AG04449 (cell line): ENCODE measurements around the gene HOTAIR.

ENCODE experiments used
- CTCF ChIA-PET: fragments of 350-600 bp; formaldehyde crosslinking; extraction: SDS; loops from one replicate; lab custom pipeline; 2021; ENCODE audit warnings: antibody characterized with exemption; lab: Yijun Ruan, JAX
- POLR2A ChIA-PET: fragments of 400-600, 350-600 bp; formaldehyde crosslinking; extraction: SDS; loops from one replicate; lab custom pipeline; 2020; ENCODE audit warnings: antibody characterized with exemption, inconsistent platforms; lab: Yijun Ruan, JAX
- DNase-seq: peaks from one replicate; pipeline ENCODE4 v3.0.0-alpha.2; 2010; ENCODE audit warnings: low read depth, low spot score
- H3K4me3 ChIP-seq: 2 replicates; pipeline ENCODE4 v1.5.1; 2011; ENCODE audit warnings: low read depth, mild to moderate bottlenecking, control low read depth, low read length
- CTCF ChIP-seq: IDR thresholded peaks from one replicate; pipeline ENCODE4 v1.5.1; 2011; ENCODE audit warnings: mild to moderate bottlenecking, moderate library complexity, low read length, control low read depth, inconsistent platforms; ENCODE audit not compliant: insufficient read depth; ENCODE audit errors: missing control alignments

HOTAIR gene

GRCh38 chr12:53997204-53998109 lies 22.7 kb upstream of the HOTAIR start:
- no peak for DNase-seq
- CTCF ChIA-PET = interaction anchor here (0.9 to 21.3 kb wide), 10 partner anchors 7 to 229 kb away, joined by 4 to 756 read pairs (median 94); partner anchors contain the start of genes HOXC10, HOXC5, HOXC6 and HOXC8
- peak overlapping the region; percentile 96 for H3K4me3 ChIP-seq
- POLR2A ChIA-PET = interaction anchor here (0.6 to 2.5 kb wide), 7 partner anchors 11 to 144 kb away, joined by 3 to 12 read pairs (median 4); partner anchors contain the start of gene HOXC8
- no peak for TF ChIP-seq CTCF

DNA sequence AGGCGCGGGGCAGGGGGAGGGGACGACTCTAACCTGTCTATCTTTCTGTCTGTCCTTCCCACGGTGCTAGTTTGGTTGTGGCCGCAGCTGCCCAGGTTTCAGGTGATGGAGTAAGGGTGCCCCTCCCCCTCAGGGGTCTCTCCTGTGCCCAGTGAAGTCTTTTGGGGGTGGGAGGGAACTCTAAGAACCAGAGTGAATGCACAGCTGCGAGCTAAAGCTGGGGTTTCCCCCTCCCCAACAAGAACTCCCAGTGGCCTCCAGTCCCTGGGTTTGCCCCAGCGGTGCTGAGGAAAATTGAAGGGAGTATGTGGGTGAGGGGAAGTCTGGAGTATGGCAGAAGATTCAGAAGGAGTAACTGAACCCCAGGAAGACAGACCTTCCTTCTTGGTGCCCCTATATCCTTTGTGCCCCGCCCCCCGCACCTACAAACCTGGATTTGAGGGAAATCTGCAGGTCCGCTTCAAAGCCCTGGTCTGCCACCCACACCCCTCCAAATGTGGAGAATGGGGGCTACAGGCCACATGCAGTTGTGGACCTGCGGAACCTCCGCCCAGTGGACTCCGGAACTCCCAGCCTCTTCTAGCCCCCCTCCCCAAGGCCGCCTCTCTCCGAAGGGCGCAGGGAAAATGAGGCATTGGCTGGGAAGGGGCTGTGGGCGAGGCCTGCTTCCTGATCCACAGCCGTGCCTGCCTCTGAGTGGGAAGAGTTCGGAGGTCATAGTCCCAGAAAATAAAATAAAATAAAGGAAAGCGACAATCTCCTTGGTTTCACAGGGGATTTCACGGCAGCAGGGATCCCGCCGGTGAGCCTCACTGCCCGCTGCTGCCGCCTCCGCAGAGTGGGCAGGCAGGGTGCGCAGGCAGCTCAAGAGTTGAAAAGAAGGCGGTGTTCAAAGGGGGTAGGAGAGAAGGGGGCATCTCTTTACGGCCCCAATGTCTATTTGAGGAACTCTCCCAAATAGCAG lies 21.8 kb upstream of the HOTAIR start:
- peak overlapping the region; percentile 96 for H3K4me3 ChIP-seq
- ChIA-PET CTCF (interaction anchor here (0.9 to 20.0 kb wide), 8 partner anchors 9 to 218 kb away, joined by 5 to 756 read pairs (median 57); partner anchors contain the start of genes HOXC10, HOXC8 and SMUG1), POLR2A (interaction anchor here (0.8 to 2.5 kb wide), 8 partner anchors 7 to 21 kb away, joined by 3 to 12 read pairs (median 4); partner anchors contain the start of genes HOXC10 and HOXC8)
- no peak for DNase-seq
- TF ChIP-seq CTCF = no peak

DNA sequence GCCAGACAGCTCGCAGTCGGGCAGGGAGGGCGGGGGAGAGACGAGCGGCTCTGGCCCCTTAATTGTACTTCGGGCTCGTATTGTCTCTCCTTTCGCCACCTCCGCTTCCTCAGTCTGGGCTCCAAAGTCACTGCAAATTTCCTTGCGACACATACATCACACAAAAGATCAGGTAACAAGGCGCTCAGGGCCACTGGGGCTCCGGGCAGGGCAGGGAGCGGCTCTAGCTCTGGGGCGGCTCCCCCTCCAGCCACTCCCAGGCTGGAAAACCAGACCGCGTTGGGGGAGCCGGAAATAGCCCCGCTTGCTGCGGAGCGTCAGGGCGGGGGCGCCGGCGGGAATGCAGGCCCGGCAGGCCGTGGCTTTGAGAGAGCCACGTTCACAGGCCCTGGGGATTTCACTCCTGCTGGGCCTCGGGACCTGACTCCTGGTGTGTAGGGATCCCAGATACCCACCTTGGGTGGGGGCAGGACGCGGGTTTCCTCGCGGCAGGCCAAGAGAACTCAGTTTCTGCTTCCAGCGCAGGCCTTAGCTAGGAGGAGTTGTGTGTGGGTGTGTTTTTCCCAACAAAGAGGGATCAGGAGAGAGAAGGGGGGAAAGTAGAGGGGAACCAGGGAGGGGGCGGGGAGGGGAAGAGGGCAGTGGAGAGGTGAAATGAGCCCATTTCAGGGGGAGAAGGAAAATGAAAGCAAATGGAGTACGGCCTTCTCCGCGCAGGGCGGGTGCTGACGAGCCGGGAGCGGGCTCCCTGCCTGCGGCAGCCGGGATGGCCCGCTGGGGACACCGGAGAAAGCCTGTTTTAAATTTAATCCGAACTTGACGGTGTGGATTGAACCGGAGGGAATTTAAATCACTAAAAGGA lies 20.9 kb upstream of the HOTAIR start:
- DNase-seq = no peak
- no peak for TF ChIP-seq CTCF
- ChIA-PET POLR2A (interaction anchor here (0.8 to 2.5 kb wide), 9 partner anchors 8 to 227 kb away, joined by 3 to 12 read pairs (median 4); partner anchors contain the start of gene HOXC10), CTCF (interaction anchor here (1.0 to 20.0 kb wide), 8 partner anchors 9 to 219 kb away, joined by 4 to 756 read pairs (median 6); partner anchors contain the start of genes HOXC10 and HOXC8)
- peak overlapping the region; percentile 96 for H3K4me3 ChIP-seq

DNA sequence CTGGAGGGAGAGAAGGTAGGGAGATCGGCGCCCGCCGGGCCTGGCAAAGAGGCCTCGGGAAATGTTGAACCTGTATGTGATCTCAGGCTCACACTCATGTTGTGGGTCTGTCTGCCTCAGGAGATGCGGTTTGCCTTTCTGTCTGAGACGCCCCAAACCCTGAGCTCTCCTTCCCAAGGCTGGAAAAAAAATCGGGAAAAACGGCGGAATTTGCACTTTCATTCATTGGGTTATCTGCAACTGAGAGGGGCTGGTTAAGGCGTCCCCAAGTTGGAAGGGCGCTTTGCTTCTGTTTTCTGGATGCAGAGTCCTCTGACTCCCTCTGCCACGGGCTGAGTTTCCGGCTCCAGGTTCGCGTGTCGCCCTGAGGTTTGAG lies 20.2 kb upstream of the HOTAIR start:
- peak overlapping the region; percentile 96 for H3K4me3 ChIP-seq
- ChIA-PET POLR2A (interaction anchor here (0.6 to 2.5 kb wide), 7 partner anchors 8 to 227 kb away, joined by 3 to 12 read pairs (median 4); partner anchors contain the start of gene HOXC10), CTCF (interaction anchor here (1.3 to 20.0 kb wide), 7 partner anchors 8 to 220 kb away, joined by 4 to 756 read pairs (median 6); partner anchors contain the start of genes HOXC10 and HOXC8)
- no peak for DNase-seq
- TF ChIP-seq CTCF = no peak
